Measurements from ENCODE around the gene SORL1-AS1.

Gene SORL1-AS1

GRCh38 chr11:121389651-121390050 lies 63.1 kb downstream of the SORL1-AS1 start:
- no peaks in the 10 kb centered on the region; the same call in 1 of the 2 replicates for H3K9me3 ChIP-seq (ENCODE audit: control insufficient read depth, insufficient read depth, low read length)
- H3K36me3 ChIP-seq (ENCODE audit: insufficient read depth, low read length), result no peaks in the 10 kb centered on the region; the same call in 1 of the 2 replicates
- H3K9ac ChIP-seq (ENCODE audit: low read depth, low read length), result no peak overlapping the region; the same call in 1 of the 2 replicates
- peaks cover 12% of the 10 kb centered on the region; the same call in 1 of the 2 replicates for H3K4me1 ChIP-seq (ENCODE audit: insufficient read depth, low read length)

All from ES-I3 (cell line).